ENCODE measurements around the gene FRZB. TPM values are rescaled to one million over a fixed set of nuclear protein-coding genes. Genes with fewer than 3 reads are reported as not detected.

FRZB gene
- total and polyA plus RNA-seq, 10 donors: 9.5 to 55.1 (median 29.7) TPM

GRCh38 chr2:182807319-182807718 lies 59.1 kb downstream of the FRZB start:
- WGBS, 5 donors: 59 to 75% (median 68%) methylated on average over 3 of the region's 3 CpGs
- intact Hi-C loops (cut with DNase I; ENCODE audit: low total_unique reads): no loop called here

DNA sequence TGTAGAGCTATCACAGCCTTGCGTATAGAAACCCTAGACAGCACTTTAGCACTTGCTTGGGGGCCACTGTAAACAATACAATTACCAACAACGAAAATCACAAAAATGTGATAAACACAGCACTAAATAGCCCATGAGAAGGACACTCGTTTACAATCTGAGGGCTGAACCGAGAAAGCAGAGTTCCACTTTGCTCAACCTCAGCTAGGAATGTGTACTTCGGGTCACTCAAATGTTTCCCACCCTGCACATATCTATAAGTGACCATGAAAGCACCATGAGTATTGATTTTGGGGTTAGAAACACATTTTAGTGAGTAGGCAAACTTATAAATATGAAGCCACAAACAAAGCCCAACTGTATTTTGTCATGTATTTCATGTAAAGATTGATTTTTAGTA lies 62.3 kb downstream of the FRZB start:
- H3K27me3 ChIP-seq (replicated peaks in 1 of 7): peaks cover 0 to 11% (median 0%) of the 10 kb centered on the region in 7 donors
- TF ChIP-seq POLR2AphosphoS5 (IDR thresholded peaks at IDR 0.05) (no peak), POLR2A (IDR thresholded peaks at IDR 0.05) (no peak)
- TF ChIP-seq, protein P1, sequence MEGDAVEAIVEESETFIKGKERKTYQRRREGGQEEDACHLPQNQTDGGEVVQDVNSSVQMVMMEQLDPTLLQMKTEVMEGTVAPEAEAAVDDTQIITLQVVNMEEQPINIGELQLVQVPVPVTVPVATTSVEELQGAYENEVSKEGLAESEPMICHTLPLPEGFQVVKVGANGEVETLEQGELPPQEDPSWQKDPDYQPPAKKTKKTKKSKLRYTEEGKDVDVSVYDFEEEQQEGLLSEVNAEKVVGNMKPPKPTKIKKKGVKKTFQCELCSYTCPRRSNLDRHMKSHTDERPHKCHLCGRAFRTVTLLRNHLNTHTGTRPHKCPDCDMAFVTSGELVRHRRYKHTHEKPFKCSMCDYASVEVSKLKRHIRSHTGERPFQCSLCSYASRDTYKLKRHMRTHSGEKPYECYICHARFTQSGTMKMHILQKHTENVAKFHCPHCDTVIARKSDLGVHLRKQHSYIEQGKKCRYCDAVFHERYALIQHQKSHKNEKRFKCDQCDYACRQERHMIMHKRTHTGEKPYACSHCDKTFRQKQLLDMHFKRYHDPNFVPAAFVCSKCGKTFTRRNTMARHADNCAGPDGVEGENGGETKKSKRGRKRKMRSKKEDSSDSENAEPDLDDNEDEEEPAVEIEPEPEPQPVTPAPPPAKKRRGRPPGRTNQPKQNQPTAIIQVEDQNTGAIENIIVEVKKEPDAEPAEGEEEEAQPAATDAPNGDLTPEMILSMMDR (IDR thresholded peaks at IDR 0.05 in 8 of 11, conservative IDR thresholded peaks at IDR 0.05 in 3 of 11): no peak
- H3K27ac ChIP-seq: no peak overlapping the region
- H3K4me1 ChIP-seq: no peaks in the 10 kb centered on the region
- intact Hi-C loops (cut with DNase I; ENCODE audit: low total_unique reads): no loop called here
- no peaks in the 10 kb centered on the region for H3K9me3 ChIP-seq
- no peaks in the 10 kb centered on the region for H3K36me3 ChIP-seq
- no peak overlapping the region for H3K4me3 ChIP-seq
- 86 to 94% (median 88%) methylated on average over 5 of the region's 5 CpGs for WGBS, 5 donors
- no peak for DNase-seq

More at GRCh38 chr2:182807319-182807718, 59.1 kb downstream of the FRZB start:
- no peak overlapping the region for H3K4me3 ChIP-seq
- H3K4me1 ChIP-seq: no peaks in the 10 kb centered on the region
- no peaks in the 10 kb centered on the region for H3K9me3 ChIP-seq
- H3K36me3 ChIP-seq: no peaks in the 10 kb centered on the region
- H3K27me3 ChIP-seq (replicated peaks in 1 of 7): peaks cover 0 to 6% (median 0%) of the 10 kb centered on the region in 7 donors
- TF ChIP-seq POLR2AphosphoS5 (IDR thresholded peaks at IDR 0.05) (no peak), POLR2A (IDR thresholded peaks at IDR 0.05) (no peak)
- TF ChIP-seq, protein P1 (IDR thresholded peaks at IDR 0.05 in 8 of 11, conservative IDR thresholded peaks at IDR 0.05 in 3 of 11): no peak
- no peak overlapping the region for H3K27ac ChIP-seq
- DNase-seq: no peak

GRCh38 chr2:182798736-182799135 lies 67.7 kb downstream of the FRZB start:
- 77 to 95% (median 84%) methylated on average over 2 of the region's 2 CpGs for WGBS, 5 donors
- no peaks in the 10 kb centered on the region for H3K9me3 ChIP-seq

DNA sequence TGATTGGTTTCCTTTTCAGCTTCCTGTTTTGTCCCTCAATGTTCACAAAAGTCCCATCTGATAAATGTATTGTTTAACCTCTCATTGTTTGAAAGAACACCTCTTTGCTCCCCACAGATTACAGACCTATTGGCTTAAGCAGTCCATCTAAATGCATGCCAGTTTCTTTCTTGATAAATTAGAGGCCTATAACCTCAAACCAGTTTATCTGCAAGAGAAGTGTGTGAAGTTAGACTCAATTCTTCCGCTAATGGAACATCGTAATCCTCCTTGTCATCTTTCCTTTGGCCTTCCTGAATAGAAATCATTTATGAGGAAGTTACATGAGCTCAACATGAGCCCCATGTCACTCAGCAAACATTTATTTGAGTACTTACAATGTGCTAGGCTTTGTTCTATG lies 74.0 kb downstream of the FRZB start:
- Histone ChIP-seq H3K9me3 (no peaks in the 10 kb centered on the region), H3K27ac (no peak overlapping the region), H3K36me3 (no peaks in the 10 kb centered on the region), H3K4me1 (no peaks in the 10 kb centered on the region), H3K27me3 (replicated peaks in 1 of 7) (peaks cover 0 to 8% (median 0%) of the 10 kb centered on the region in 7 donors), H3K4me3 (no peak overlapping the region)
- TF ChIP-seq POLR2A (IDR thresholded peaks at IDR 0.05) (no peak), POLR2AphosphoS5 (IDR thresholded peaks at IDR 0.05) (no peak)
- TF ChIP-seq, protein P1 (IDR thresholded peaks at IDR 0.05 in 8 of 11, conservative IDR thresholded peaks at IDR 0.05 in 3 of 11): no peak
- intact Hi-C loops (cut with DNase I; ENCODE audit: low total_unique reads): no loop called here
- 66 to 73% (median 71%) methylated on average over 2 of the region's 2 CpGs for WGBS, 5 donors
- DNase-seq: no peak

More at GRCh38 chr2:182798736-182799135, 67.7 kb downstream of the FRZB start:
- no peak overlapping the region for H3K27ac ChIP-seq
- TF ChIP-seq POLR2AphosphoS5 (IDR thresholded peaks at IDR 0.05): no peak
- intact Hi-C loops (cut with DNase I; ENCODE audit: low total_unique reads): no loop called here
- peaks cover 0 to 17% (median 0%) of the 10 kb centered on the region in 7 donors for H3K27me3 ChIP-seq (replicated peaks in 1 of 7)
- H3K36me3 ChIP-seq: no peaks in the 10 kb centered on the region
- H3K4me1 ChIP-seq: no peaks in the 10 kb centered on the region
- no peak for DNase-seq
- no peak overlapping the region for H3K4me3 ChIP-seq

DNA sequence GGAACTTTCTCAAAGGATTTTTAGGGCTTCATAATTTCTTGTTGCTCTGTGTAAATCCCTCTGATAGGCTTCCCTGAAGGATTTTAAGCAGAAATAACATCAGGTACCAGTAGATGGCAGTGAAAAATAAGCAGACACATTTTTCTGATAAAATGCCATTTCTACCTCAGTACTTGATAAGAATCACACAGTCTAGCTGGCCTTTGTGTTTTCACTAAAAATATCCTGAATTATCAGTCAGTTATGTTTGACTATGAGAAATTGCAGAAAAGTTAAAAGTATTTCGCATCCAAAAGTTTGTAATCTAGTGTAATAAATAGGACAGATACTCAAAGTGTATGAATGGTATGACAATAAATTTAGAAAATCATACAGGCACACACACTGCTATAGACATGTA lies 81.7 kb downstream of the FRZB start:
- Histone ChIP-seq H3K27ac (no peak overlapping the region), H3K36me3 (peaks cover 2 to 19% (median 10%) of the 10 kb centered on the region in 6 donors), H3K9me3 (peaks cover 0 to 10% (median 4%) of the 10 kb centered on the region in 8 donors), H3K4me3 (no peak overlapping the region), H3K27me3 (replicated peaks in 1 of 7) (no peaks in the 10 kb centered on the region), H3K4me1 (no peaks in the 10 kb centered on the region)
- 86 to 98% (median 93%) methylated on average over 1 of the region's 1 CpG for WGBS, 5 donors
- TF ChIP-seq POLR2A (IDR thresholded peaks at IDR 0.05): no peak
- TF ChIP-seq, protein P1 (IDR thresholded peaks at IDR 0.05 in 8 of 11, conservative IDR thresholded peaks at IDR 0.05 in 3 of 11): peak in 6 of 11 experiments; percentile 18 to 44 (median 32)
- DNase-seq: no peak
- intact Hi-C loops (cut with DNase I; ENCODE audit: low total_unique reads): no loop called here

All from spleen (tissue), 11 donors.